Stimulated activated CD8-positive, alpha-beta memory T cell treated with anti-CD3 and anti-CD28 coated beads, Interleukin-4, amount 100 ng/mL, for 24 hours (primary cell): ENCODE data around the gene RGP1.

Source experiments
- DNase-seq: peaks from one replicate; pipeline ENCODE4 v3.0.0-alpha.2; 2020; ENCODE audit warnings: low read depth

RGP1 gene

GRCh38 chr9:35743880-35744518, 5.1 kb upstream of the RGP1 start:
- DNase-seq = no peak

DNA sequence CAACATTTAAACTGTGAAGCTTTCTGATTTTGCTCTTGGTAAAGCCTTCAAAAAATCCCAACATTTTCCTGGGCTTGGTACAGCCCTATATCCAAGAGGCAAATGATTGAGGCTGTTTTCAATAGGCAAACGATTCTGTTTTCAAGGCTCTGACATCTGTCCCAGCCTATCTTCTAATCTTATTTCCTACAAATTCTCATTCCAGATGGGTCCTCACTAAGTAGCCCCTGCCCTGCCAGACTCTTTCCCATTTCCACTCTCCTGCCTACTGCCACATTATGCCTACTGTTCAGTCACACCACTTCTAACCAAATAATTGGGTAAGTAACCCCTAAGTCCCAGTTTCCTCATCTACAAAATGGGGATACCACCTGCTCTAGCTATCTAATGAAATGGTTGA, 3.5 kb upstream of the RGP1 start:
- DNase-seq = no peak

GRCh38 chr9:35746583-35746982, 2.5 kb upstream of the RGP1 start:
- no peak for DNase-seq

DNA sequence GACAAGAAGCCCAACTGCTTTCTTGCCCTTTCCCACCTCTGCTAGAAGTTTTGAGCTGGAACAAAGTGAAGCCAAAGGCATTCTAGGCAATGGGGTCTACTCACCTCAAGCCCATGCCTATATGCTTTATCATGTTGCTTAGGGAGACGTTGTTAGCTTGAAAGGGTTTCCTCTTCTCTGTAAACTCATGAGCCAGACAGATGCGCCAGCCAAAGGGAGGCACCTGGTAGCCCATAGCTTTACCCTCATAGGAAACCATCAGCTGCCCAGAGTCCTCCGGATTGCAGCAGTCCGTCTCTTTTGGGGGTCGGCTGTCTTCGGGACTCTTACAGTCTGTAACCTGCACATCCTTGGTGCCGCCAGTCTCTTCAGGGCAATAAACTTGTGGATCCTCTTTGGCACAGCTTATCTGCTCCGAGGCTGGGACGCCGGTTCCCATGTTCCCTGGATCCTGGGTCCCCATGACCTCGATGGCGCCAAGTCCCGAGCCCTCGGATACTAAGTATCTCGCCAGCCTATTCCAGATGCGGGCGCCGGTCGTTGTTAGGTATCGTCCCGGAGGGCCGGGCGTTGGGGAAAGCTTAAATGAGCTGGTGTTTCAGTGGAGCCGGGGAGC, 737 bp upstream of the RGP1 start:
- DNase-seq = no peak

DNA sequence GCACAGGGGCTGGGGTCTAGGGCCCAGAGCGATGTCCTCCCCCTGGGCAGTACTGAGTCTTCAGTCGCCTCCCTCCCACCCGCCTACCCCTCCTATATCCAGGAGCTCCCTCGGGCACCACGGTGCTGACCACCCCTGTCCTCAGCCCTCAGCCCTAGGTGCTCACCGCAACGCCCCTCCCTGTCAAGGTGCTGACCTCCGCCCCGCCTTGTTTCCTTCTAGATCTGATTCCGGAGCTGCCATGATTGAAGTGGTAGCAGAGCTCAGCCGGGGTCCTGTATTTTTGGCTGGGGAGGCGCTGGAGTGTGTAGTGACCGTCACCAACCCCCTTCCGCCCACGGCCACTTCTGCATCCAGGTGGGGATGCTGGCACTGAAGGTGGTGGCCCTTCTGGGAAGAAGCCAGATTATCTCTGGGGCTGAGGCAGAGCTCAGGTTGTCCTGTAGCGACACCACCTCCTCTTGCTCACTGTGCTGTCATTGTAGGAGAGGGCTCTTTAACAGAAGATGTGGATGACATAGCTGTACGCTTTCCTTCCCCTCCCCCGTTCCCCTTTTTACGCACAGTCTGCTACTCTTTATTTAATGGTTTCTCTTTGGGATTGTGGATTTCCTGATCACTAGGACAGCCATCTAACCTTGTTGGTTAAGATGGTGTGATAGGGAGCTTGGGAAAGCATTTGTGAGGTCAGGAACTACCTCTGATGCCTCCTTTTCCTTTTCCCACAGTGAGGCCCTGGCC, 598 bp downstream of the RGP1 start:
- no peak for DNase-seq

- no peak for DNase-seq
Measured at GRCh38 chr9:35750256-35750531, 1.1 kb downstream of the RGP1 start.

DNA sequence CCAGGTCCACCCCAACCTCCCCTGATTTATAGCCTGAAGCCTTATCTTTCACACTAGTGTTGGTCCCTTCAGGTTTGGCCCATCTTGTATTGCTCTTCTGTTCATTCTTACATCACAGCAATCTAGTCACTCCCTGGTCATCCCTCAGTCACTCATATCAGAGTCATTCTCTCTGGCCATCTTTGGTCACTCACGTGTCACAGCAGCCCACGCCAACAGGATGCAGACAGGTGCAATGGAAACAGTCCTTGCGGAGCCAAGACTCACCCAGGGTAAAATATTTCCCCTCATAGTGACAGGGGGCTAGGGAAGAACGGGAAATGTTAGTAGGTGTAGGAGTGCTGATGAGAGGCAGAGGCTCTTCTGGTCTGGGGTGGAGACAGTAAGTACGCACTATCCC, 4.4 kb downstream of the RGP1 start:
- no peak for DNase-seq

DNA sequence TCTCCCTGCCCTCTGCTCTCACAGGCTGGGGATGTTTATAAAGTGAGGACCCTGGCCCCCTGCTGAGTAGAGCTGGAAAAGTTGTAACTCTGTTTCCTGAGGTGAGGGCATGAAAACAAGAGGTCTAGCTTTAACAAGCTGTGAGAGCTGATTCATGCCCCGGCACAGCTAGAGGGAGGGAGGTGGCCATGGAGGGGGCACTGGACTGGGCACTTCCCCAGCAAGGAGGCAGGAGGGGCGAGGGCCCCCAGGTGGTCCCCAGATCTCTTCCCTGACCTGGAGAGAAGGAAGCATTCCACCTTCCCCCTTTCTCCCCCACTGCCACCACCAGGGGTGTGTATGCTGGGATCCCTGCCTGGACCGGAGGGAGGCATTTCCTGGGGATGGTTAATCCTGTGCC, 5.2 kb downstream of the RGP1 start, which contains the start of gene MSMP:
Gene MSMP (minus strand): TSS at position 13 of the 400 bp plus-strand sequence. CDS start 147 bp downstream, outside the sequence.
- no peak for DNase-seq

DNA sequence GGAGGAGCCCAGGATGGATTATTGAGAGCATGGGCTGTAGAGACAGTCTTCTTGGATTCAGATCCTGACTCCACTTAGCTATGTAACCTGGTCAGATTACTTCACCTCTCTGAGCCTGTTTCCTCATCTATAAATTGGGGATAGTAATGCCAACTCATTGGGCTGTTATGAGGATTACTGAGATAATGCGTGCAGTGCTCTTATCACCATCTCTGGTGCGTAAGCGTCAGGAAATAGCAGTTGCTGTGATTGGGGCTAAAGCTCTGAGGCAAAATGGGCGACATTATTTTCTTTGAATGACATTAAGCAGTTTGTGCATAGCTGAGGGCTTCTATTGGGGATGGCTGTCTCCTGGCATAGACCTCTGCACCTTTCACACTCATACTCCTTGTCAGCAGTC, 6.0 kb downstream of the RGP1 start:
- DNase-seq = no peak

- DNase-seq = peak; percentile 66
Measured at GRCh38 chr9:35756275-35757225, 7.5 kb downstream of the RGP1 start.

- DNase-seq = no peak
Measured at GRCh38 chr9:35757226-35757891, 8.3 kb downstream of the RGP1 start.

DNA sequence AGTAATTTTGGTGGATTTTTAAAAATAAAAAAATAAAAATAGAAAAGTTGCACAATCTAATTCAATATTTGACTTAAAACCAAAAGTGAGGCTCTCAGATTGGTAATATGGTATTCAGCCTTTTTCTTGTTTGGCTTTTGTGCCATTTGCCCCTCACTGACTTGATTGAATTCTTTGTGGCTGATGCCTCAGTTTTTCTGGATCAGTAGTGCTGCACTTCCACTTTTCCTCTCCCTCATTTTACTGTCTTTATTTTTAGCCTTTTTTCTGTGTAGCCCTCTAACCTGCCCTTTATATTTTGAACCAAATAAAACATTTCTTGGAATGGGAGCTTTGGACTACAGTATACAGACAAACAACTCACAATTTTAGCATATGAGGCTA, 8.8 kb downstream of the RGP1 start:
- no peak for DNase-seq

- no peak for DNase-seq
Measured at GRCh38 chr9:35758475-35759050, 9.5 kb downstream of the RGP1 start.

DNA sequence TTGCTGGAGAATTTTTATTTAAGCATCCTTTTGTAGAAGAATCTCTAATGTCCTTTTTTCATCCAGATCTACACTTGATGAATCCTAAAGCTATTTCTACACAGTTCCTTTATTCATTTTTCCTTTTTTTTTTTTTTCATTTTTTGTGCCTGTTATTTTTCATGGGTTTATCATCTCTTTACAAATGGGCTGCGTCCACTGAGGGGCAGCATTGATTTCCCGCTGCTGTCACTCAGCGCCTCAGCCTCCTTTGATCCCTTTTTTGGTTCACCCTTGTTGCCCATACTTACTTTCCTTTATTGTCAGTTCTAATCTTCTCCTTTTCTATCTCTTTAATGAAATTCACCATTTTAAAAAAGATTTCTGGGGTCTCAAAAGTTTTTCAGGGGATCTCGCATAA, 10.7 kb downstream of the RGP1 start:
- no peak for DNase-seq

DNA sequence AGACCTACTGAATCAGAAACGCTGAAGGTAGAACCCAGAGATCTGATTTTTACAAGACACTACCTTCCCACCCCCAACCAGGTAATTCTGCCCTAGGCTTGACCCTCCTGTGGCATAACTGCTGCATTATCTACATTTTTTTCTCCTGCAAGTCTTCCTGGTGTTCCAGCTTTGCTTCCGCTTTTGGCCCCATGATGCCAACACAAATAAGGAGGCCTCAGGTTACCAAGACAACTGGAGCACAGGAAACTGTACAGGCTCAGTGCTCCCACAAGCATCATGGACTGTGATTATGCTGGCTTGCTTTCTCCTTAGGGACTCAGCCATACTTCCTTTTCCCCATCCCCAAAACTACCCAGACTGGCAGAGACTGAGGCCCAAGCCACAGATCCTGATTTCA, 11.6 kb downstream of the RGP1 start:
- DNase-seq = no peak

- no peak for DNase-seq
Measured at GRCh38 chr9:35763181-35763580, 14.1 kb downstream of the RGP1 start.

- DNase-seq = no peak
Measured at GRCh38 chr9:35763803-35764202, 14.7 kb downstream of the RGP1 start.

GRCh38 chr9:35766997-35767396, 17.9 kb downstream of the RGP1 start:
- no peak for DNase-seq

GRCh38 chr9:35767458-35767857, 18.4 kb downstream of the RGP1 start:
- no peak for DNase-seq

DNA sequence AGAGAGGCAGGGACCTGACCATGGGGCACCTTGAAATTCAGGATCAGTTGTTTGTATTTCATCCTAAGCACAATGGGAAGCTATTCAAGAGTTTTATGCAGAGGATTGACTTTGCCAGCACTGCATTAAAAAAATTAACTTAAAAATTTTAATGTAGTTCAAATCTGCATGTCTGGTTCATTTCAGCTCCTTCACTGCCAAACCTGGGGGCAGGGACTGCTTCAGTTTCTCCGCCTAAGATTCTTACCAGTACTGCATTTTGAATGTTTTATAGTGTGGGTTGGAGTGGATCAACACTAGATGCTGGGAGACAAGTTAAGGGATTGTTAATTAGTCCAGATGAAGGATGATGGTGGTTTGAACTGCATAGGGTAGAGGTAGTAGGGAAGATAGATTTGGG, 20.7 kb downstream of the RGP1 start:
- DNase-seq = no peak

DNA sequence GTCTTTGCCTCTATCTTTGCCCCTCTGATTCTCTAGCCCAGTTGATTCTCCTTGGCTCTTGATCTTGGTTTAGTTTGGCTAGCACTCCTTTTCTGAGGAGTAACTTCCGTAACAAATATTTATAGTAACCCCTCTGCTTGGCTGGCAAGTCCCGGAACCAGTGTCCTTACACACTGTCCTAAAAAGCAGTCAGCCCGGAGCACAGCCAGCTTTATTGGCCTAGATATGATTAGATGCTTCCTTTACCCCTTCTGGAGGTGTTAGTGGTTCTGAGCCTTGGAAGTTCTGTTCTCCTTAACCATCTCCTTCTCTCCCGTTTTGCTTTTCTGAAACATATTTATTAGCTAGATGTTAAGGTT, 22.0 kb downstream of the RGP1 start:
- DNase-seq = no peak

GRCh38 chr9:35771534-35771933, 22.4 kb downstream of the RGP1 start:
- DNase-seq = no peak
